Astrocyte of the spinal cord (primary cell): ENCODE data around the gene PRKCSH.
"Not testable (repeated sequence)": the region's sequence is repeated elsewhere in the genome, so short reads cannot be mapped to it uniquely, and the experiment has no call there.

ENCODE experiments used
- DNase-seq: peaks from one replicate; pipeline ENCODE4 v3.0.0; 2011; ENCODE audit warnings: low read depth, low spot score
- H3K4me3 ChIP-seq: 2 replicates; pipeline ENCODE4 v1.5.1; 2011; ENCODE audit warnings: low read depth, mild to moderate bottlenecking, low read length, moderate library complexity
- in situ Hi-C: cut with HindIII; loops from 2 replicates; pipeline ENCODE4 v1.10.0; 2017; ENCODE audit warnings: low sequenced_read_pairs
- TF ChIP-seq, protein P1 (sequence below): IDR thresholded peaks from 2 replicates; pipeline ENCODE4 v1.5.1; 2012; ENCODE audit warnings: low read depth, mild to moderate bottlenecking, low read length, inconsistent platforms

The PRKCSH gene

DNA sequence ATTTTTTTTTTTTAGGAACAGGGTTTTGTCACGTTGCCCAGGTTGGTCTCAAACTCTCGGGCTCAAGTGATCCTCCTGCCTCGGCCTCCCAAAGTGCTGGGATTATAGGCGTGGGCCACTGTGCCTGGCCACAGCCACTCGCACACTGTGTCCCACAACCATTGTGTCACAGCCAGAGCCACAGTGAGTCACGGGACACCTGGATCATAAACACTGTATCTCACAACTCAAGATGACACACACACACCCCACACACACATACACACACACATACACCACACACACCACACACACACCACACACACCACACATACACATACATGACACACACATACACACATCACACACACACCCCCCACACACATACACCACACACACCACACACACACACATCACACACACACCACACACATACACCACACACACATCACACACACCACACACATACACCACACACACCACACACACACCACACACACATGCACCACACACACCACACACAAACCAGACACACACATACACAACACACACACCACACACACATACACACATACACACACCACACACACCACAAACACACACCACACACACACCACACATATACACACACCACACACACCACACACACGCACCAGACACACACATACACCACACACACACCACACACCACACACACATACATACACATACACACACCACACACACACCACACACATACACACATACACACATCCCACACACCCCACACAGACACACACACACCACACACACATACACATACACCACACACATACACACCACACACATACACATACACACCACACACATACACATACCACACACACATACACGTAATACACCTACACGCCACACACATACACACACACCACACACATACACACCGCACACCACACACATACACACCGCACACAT, 29.2 kb downstream of the PRKCSH start:
- in situ Hi-C loops: no loop called here
- no peak overlapping the region for H3K4me3 ChIP-seq
- TF ChIP-seq, protein P1, sequence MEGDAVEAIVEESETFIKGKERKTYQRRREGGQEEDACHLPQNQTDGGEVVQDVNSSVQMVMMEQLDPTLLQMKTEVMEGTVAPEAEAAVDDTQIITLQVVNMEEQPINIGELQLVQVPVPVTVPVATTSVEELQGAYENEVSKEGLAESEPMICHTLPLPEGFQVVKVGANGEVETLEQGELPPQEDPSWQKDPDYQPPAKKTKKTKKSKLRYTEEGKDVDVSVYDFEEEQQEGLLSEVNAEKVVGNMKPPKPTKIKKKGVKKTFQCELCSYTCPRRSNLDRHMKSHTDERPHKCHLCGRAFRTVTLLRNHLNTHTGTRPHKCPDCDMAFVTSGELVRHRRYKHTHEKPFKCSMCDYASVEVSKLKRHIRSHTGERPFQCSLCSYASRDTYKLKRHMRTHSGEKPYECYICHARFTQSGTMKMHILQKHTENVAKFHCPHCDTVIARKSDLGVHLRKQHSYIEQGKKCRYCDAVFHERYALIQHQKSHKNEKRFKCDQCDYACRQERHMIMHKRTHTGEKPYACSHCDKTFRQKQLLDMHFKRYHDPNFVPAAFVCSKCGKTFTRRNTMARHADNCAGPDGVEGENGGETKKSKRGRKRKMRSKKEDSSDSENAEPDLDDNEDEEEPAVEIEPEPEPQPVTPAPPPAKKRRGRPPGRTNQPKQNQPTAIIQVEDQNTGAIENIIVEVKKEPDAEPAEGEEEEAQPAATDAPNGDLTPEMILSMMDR: no peak
- no peak for DNase-seq

DNA sequence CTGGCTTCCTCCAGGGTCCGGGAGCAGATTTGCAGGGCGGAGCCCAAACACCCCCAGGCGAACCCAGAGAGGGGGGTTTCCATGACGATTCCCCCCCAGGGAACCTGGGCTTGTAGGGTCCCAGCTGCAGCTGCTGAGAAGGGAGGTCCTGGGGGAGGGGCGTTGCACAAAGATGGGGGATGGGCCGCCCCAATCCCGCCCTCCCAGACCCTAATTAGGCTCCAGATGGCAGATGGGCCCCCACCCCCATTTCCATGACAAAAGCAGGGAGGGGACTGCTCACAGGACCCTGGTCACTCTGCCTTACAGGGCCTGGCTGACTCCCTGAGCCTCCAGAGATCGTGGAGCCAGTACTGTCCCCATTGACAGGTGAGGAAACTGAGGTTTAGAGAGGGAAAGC, 30.2 kb downstream of the PRKCSH start:
- TF ChIP-seq, protein P1: no peak
- DNase-seq: no peak
- no peak overlapping the region for H3K4me3 ChIP-seq
- in situ Hi-C loops: no loop called here

DNA sequence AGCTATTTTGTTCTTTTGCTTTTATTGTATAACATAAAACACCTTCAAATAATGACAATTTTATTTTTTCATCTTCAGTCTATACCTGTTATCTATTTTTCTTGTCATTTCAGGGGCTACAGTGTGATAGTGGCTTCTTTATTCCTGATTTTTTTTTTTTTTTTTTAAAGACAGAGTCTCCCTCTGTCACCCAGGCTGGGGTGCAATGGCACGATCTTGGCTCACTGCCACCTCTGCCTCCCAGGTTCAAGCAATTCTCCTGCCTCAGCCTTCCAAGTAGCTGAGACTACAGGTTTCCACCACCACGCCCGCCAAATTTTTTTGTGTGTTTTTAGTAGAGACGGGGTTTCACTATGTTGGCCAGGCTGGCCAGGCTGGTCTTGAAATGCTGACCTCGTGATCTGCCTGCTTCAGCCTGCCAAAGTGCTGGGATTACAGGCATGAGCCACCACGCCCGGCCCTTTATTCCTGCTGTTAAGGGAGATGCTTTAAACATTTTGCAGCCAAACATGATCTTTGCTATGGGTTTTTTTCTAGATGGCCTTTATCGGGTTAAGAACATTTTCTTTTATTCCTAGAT, 32.9 kb downstream of the PRKCSH start:
- in situ Hi-C loops, H3K4me3 ChIP-seq, DNase-seq: not testable (repeated sequence)

DNA sequence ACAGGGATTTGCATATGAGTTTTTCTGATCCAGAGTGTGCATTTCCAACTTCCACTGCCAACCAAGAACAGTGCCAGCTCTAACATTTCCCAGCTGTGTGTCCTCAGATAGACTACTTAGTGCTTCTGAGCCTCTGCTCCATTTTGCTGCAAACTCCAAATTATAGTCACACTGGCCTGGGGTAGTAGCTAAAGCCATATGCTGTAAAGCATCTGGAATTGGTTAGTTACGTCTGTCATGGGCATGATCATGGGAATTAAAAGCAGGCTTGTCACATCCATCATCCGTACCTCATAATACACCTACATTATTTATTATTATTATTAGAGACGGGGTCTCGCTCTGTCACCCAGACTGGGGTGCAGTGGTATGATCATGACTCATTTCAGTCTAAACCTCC, 38.3 kb downstream of the PRKCSH start:
- DNase-seq: no peak
- in situ Hi-C loops: no loop called here

DNA sequence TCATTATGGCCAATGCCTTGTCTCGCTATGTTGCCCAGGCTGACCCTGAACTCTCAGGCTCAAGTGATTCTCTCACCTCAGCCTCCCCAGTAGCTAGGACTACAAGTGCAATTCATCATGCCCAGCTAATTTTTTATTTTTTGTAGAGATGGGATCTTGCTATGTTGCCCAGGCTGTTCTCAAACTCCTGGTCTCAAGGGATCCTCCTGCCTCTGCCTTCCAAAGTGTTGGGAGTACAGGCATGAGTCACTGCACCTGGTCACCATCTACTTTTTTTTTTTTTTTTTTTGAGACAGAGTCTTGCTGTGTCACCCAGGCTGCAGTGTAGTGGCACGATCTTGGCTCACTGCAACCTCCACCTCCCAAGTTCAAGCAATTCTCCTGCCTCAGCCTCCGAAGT, 39.9 kb downstream of the PRKCSH start:
- DNase-seq, in situ Hi-C loops, H3K4me3 ChIP-seq: not testable (repeated sequence)

More for the DNA sequence above, 38.3 kb downstream of the PRKCSH start:
- H3K4me3 ChIP-seq: no peak overlapping the region
- TF ChIP-seq, protein P1: no peak

DNA sequence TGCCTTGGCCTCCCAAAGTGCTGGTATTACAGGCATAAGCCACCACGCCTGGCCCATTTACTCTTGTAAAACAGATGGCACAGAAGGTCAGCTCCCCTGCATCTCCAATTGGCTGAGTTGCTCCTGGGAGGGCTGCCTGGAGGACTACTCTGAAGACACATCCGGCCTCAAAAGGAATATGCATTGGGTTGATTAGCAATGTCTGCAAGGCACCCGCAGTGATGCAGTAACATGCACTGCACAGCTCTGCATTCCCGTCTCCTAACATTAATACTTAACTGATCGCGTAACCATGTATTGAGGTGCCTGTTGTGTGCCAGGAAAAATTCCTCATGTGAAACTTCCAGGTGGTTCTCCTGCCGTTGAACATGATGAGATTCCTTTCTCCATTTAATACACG, 40.4 kb downstream of the PRKCSH start:
- TF ChIP-seq, protein P1: no peak
- in situ Hi-C loops: no loop called here
- no peak for DNase-seq
- no peak overlapping the region for H3K4me3 ChIP-seq

DNA sequence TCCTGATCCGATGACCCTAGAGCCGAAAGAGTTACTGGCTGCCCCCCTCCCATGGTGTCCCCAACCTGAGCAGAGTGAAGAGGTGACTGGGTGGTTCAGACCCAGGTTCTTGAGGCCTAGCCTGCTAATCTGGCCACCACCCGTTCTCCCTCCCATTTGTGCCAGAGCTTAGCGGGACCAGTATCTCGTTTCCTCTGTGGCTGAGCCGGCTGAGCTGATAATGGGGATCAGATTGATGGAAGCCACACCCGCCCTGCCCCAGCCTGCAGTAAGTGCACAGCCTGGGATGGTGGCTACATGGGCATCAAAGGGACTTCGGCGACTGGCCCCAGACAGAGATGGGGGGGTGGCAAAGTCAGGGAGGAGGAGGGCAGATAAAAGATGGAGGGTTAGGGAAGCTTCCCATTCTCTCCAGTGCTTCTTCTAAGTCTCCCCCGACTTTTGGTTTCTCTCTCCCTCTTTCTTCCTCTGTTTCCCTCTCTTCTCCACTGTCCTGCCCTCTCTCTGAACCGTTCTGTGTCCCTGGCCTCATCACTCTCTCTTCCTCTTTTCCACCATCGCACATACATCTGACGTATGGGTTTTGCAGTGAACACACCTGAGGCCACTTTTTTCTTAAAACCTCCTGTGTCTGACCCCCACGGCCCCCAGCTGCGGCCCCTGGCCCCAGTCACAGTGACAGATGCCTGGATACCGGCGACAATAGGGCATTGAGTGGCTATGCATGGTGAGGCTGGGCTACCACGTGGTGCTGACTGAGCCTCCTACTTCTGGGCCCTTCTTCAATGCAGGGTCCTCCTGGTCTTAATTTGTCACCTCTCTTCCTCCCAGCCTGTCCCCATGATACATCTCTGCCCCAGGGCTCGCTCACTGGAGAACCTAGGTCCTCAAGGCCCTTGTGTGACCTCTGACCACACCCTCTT, 43.0 kb downstream of the PRKCSH start:
- DNase-seq: no peak
- in situ Hi-C loops: no loop called here
- H3K4me3 ChIP-seq: no peak overlapping the region
- TF ChIP-seq, protein P1: no peak
